ENCODE data around the gene ABCB11.
"Not testable (repeated sequence)": the region's sequence is repeated elsewhere in the genome, so short reads cannot be mapped to it uniquely, and the experiment has no call there.

Gene ABCB11

DNA sequence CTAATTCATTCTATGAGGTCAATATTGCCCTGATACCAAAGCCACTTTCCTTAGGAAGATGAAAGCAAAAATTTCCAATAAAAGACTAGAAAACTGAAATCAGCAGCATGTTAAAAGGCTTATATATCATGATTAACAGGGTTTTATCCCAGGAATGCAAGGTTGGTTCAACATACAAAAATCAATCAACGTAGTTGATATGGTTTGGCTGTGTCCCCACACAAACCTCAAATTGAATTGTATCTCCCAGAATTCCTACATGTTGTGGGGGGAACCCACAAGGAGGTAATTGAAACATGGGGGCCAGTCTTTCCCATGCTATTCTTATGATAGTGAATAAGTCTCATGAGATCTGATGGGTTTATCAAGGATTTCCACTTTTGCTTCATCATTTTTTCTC lies 11.7 kb upstream of the ABCB11 start:
- no peak for DNase-seq (ENCODE audit: low spot score)

DNA sequence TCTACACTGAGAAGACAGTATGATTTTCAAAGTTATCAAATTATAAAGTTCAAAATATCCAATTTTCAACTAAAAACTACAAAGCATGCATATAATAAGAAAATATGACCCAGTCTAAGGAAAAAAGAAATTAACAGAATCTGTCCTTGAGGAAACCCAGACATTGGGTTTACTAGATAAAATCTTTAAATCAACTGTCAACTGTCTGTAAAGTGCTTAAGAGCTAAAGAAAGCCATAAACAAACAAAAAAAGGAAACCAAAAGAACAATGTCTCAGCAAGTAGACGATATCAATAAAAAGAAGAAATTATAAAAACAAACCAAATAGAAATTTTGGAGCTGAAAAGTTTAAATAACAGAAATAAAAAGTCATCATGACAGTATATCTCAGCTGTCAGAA lies 10.5 kb upstream of the ABCB11 start:
- no peak for DNase-seq (ENCODE audit: low spot score)

- no peak for DNase-seq (ENCODE audit: low spot score)
Observed at GRCh38 chr2:169039702-169040101, 8.6 kb upstream of the ABCB11 start.

DNA sequence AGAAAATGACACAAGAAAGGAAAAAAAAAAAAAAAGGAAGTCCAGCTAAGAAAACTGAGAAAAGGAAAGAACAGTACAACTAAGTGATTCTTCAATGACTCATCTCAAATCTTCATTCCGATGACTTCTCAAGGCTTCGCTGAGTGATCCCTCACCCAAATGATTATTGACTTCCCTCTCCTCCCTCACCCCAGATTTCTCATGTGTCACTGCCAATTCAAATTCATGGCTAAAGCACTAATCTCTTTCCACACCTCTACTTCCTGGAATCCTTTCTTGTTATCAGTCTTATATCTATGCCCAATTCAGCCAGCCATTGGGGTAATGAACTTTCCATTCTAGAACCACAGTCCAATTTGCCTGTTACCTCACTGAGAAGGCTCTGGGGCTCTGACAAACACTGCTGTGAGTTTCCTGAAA lies 7.2 kb upstream of the ABCB11 start:
- DNase-seq (ENCODE audit: low spot score) = no peak

DNA sequence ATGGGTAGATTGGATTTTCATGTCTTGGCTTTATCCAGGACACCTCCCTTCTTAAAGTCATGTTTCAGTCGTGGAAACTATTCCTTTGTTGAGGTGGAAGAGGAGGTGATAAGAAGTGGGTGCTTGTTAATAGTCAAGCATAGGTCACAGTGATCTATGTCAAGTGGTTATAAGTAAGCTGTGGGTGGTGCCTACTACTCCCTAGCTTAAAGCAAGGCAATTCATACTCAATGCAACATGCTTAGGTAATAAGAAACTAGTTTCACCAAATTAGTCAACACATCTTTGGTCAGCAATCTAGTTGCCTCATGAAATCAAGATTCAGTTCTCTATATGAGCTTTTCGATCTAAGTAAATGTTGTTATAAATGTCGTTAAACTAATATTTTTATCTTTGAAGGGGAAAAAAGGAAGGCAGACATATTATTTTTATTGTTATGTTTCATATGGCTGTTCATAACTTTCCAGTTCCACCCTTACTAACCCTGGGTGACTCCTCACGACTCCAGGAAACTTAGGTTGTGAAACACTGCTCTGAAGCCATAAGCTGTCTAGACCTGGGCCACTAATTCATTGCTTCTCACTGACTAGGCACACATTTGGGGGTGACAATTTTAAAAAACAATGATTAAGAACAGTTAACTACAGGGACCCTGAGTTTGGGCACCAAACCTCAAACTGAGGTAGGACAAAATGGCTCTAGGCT lies 5.8 kb upstream of the ABCB11 start:
- no peak for DNase-seq (ENCODE audit: low spot score)

DNA sequence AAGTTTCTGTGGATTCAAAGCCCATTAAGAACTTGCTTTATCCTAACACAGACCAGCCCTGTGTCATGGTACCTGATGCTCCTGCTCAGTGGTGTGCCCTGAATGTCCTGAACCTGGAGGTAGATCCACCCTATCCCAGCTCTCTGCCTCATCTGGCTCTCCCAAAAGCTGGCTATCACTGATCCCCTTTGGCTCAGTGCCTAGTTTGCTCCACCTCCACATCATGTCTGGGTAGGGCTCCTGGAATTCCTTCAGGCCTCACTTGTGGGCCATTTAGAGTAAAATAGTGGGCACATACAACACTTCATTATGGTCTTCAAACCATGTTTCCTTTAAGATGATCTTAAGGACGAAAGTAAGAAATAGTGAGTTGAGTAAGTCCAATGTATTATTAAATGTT lies 4.8 kb upstream of the ABCB11 start:
- no peak for DNase-seq (ENCODE audit: low spot score)

- no peak for DNase-seq (ENCODE audit: low spot score)
Observed at GRCh38 chr2:169034984-169035544, 3.9 kb upstream of the ABCB11 start.

GRCh38 chr2:169034256-169034655 lies 3.1 kb upstream of the ABCB11 start:
- DNase-seq (ENCODE audit: low spot score) = no peak

DNA sequence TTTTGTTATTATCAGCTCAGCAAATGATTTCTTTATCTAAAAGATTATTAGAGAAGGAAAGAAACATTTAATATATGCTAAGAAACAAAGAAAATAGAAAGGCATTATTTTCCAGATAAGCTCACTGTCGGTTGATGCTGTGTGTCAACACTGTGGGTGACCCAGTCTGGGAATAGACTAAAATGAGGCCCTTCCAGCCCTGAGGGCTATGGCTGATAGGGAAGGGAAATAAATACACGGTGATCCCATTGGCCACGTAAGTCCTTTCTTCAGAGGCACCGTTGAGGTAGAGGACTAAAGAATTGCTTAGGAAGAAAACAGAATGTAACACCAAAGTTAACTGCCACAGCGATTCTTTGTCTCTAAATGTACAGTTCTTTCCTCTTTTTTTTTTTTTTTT lies 1.8 kb downstream of the ABCB11 start:
- DNase-seq (ENCODE audit: low spot score) = no peak

DNA sequence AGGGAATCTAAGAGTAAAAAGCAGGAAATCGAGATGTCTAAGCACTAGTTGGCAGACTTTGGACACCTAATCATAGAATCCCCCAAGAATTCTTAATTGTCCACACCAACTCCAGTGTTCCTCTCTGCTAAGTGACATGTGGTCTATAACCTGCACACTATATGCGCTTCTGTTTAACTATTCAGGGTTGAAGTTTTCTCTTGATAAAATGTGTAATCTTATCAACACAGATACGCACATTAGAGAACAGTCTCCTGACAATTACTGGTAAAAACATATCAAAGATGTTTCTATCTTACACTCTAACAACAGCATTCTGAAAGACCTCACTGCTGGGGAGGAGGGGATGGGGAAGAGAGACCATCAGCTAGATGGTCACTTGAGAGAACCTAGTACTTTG lies 3.9 kb downstream of the ABCB11 start:
- DNase-seq (ENCODE audit: low spot score) = no peak

GRCh38 chr2:169026056-169026455 lies 5.1 kb downstream of the ABCB11 start:
- DNase-seq (ENCODE audit: low spot score) = no peak

- no peak for DNase-seq (ENCODE audit: low spot score)
Observed at GRCh38 chr2:169023161-169023560, 8.0 kb downstream of the ABCB11 start.

GRCh38 chr2:169018390-169018789 lies 12.7 kb downstream of the ABCB11 start:
- no peak for DNase-seq (ENCODE audit: low spot score)

DNA sequence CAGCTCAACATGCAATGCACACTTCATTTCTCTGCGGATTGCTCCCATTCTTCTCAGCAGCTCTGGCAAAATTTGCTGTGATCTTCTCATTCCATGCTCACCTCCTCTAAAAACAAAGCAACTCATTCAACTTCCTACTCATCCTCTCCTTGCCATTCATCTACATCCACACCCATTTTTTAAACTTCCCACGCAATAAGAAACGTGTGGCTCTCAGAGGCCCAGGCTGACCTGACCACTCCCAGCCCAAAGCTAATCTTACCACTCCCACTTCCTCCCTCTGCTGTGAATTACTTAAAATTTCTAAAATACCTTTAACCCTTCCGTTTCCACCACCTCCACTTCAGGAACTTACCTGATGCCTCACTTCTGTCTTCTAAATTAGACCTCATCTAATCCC lies 15.2 kb downstream of the ABCB11 start:
- no peak for DNase-seq (ENCODE audit: low spot score)

- DNase-seq (ENCODE audit: low spot score) = no peak
Observed at GRCh38 chr2:169014780-169015179, 16.3 kb downstream of the ABCB11 start.

DNA sequence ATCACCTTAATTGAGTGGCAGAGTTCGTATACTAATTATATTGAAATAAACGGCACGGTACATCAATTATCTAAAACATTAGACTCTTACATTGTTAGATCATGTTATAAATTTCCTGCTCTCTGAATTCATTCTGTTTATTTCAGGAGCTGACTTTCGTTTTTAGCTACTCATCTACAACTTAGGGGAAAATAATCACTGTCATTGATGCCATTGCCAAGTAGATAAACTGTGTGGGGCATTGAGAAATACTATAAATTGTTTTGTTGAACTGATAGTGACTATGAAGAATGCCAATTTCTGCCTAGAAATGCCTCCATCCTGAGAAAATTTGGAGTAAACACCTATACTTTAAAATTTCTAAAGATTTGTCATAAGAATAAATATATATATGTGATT lies 17.5 kb downstream of the ABCB11 start:
- no peak for DNase-seq (ENCODE audit: low spot score)

DNA sequence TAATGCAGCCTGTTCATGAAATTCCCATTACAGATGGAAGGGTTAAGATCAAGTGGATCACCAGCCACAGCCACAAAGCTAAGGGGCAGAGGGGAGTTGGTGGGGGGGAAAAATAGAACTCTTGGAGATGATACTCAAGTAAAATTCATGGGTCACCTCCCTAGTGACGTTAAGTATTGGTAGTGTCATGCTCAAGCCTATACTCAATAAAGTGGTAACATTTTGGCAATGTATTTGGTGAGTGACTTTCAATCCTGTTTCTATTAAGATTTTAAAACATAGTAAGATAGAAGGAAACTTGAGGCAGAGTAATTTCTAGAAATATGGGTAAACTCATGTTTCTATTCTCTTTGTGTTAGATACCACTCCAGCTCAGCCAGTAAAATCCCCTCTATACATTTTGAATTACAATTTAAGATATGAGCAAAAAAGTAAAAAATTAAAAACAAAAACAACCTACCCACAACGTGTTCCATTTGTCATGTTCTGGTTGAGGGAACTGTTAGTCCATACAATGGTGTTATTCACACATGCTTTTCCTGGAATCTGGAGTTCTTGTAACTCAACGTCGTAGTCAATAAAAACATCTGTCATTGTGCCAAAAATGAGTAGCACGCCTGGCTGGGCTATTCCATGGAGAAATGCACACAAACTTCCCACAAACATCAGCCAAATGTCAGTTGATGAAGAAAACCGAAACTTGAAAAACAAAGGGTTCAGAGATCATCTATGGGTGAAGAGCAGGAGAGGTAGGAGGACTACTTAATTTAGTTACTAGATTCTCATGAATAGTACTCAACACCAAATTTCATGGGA lies 18.1 kb downstream of the ABCB11 start:
- DNase-seq (ENCODE audit: low spot score) = no peak

DNA sequence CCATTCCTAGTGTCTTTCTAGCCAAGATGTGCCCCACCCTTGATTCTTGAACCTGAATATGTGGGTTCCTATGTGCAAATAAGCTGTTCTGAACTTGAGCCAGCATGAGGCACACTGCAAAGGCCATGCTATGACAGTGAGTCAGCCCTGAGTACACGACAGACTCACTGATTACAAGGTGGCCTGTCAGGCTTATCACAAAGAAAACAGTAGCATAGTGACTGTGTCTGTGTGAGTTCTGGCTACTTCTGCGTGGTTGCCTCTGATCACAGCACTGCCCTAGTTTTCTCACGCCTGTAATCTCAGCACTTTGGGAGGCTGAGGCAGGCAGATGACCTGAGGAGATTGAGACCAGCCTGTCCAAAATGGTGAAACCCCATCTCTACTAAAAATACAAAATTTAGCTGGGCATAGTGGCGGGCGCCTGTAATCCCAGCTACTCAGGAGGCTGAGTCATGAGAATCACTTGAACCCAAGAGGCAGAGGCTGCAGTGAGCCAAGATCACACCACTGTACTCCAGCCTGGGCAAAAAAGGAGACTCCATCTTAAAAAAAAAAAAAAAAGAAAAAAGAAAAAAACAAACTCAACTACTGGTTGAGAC lies 18.8 kb downstream of the ABCB11 start:
- DNase-seq (ENCODE audit: low spot score) = not testable (repeated sequence)

DNA sequence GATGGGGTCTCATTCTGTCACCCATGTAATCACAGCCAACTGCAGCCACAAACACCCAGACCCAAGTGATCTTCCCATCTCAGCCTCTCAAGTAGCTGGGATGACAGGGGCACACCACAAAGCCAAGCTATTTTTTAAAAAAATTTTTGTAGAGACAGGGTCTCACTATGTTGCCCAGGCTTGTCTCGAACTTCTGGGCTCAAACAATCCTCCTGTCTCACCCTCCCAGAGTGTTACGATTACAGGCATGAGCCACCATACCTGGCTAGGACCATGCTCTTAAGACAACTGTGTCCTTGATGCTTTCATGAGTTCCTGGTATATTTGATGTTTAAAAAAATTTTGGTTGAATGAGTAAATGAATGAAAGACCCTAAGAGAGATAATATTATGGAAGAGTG lies 19.4 kb downstream of the ABCB11 start:
- no peak for DNase-seq (ENCODE audit: low spot score)

GRCh38 chr2:169010633-169011460 lies 20.3 kb downstream of the ABCB11 start:
- DNase-seq (ENCODE audit: low spot score) = no peak

DNA sequence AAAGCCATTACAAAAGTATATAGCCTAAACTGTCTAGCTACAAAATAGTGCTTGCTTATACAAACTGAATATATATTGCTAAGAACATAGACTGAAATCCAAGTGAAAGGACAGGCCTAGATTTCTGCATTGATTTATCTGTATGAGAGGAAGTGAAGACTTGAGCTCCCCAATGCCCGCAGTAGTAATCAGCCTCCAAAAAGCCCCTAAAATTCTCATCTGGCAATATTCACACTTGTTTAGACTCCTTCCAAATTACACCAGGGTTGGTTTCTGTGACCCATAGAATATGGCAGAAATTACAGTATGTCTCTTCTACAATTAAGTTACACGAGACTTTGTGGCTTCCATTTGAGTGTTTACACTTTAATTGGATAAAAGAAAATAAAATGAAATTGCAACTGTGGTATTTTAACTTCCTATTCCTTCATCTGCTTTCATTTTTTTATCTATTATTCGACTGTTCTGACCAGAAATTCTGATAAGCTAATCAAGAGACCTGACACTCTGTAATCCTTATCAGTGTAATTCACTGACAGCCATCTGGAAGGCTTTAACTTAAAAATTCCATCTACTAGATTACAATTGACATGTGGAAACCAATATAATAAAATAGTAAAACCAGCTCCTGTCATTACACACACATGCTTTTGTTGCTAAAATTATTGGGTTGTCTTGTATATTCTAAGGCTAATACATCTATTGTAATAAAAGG lies 21.1 kb downstream of the ABCB11 start:
- no peak for DNase-seq (ENCODE audit: low spot score)

All from globus pallidus (tissue), 1 donor.